HG03432 (cell line): ENCODE results near the gene CERT1.

Experiments
- ATAC-seq: cut with Tn5 transposase; IDR thresholded peaks from one replicate; pipeline ENCODE4 v1.9.1; 2021; ENCODE audit warnings: mild to moderate bottlenecking, moderate library complexity; ENCODE audit not compliant: unreplicated experiment

The CERT1 gene

GRCh38 chr5:75414241-75414640, 97.2 kb downstream of the CERT1 start:
- ATAC-seq: no peak

GRCh38 chr5:75412111-75412990, 99.1 kb downstream of the CERT1 start:
- ATAC-seq: no peak

DNA sequence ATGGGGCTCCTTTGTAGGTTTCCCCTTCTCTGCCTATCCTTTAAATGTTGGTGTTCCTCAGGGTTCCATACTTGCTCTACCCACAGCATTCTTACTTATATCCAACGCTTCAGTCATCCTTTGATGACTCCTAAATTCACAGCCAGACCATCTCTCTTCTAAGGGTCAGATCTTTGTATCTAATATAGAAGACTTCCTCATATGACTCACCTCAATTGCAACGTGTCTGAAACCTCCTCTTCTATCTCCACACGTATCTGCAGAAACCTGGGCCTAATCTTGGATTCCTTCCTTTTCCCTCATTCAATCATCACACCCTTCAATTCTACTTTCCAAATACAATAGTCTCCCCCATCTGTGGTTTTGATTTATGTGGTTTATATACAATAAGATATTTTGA, 106.1 kb downstream of the CERT1 start:
- no peak for ATAC-seq

DNA sequence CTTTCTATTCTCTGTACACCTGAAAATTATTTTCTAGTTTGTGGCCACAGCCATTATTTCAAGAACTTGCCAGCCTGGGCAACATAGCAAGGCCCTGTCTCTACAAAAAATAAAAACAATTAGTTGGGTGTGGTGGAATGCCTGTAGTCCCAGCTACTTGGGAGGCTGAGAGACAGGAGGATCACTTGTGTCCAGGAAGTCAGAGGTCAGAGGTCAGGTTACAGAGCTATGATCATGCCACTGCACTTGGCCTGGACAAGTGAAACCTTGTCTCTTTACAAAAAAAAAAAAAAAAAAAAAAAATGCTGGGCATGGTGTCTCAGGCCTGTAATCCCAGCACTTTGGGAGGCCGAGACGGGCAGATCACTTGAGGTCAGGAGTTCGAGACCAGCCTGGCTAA, 116.2 kb downstream of the CERT1 start:
- no peak for ATAC-seq

DNA sequence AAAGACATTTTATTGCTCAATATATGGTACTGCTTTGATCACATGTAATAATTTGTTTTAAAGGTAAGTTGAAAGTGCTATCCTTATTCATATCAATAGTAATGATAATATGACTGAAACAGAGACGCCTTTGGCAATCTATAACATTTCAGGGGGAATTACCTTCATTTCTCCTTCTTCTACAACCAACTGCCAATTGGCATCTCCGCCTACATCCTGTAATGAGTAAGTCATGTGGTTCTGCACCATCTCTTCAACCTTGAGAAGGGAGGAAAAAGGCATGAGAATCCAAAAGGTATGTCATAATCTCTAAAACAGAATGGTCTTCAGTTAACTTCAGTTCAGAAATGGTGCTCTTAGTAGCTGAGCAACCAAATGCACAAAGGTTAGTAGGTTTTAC, 122.0 kb downstream of the CERT1 start:
- ATAC-seq: no peak

- no peak for ATAC-seq
These were observed 123.6 kb downstream of the CERT1 start for GRCh38 chr5:75387806-75388205.

DNA sequence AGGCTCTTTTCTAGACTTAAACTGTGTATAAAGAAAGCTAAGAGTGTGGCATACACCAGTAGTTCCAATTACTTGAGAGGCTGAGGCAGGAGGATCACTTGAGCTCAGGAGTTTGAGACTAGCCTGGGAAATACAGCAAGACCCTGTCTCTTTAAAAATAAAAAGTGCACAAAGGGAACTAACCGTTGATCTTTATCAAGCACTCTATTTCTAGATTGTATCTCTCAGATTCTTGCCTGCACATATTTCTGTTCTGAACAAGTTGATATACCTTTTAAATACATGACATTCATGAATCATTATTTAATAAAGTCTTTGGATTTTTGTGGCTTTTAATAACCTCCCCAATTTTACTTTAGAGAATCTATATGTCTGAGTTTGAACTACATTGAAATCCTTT, 127.2 kb downstream of the CERT1 start:
- ATAC-seq: no peak

- ATAC-seq: no peak
These were observed 130.0 kb downstream of the CERT1 start for GRCh38 chr5:75381456-75381855.

DNA sequence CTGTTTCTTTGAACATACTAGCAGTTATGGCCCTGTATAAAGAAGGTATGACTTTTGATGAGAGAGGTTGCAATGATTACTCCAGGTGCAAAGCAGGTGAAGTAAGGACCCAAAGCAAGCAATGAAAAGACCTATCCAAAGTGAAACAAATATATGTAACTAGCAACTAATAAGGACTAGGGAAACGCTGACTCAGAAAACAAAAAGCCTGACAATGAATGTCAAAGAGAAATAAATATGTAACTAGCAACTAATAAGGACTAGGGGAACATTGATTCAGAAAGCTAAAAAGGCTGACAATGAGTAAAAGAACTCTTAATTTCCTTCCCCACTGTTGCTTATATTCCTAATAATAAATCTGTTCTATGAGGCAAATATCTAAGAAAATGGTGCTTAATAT, 131.3 kb downstream of the CERT1 start:
- no peak for ATAC-seq

- ATAC-seq: no peak
These were observed 136.0 kb downstream of the CERT1 start for GRCh38 chr5:75375414-75375813.

DNA sequence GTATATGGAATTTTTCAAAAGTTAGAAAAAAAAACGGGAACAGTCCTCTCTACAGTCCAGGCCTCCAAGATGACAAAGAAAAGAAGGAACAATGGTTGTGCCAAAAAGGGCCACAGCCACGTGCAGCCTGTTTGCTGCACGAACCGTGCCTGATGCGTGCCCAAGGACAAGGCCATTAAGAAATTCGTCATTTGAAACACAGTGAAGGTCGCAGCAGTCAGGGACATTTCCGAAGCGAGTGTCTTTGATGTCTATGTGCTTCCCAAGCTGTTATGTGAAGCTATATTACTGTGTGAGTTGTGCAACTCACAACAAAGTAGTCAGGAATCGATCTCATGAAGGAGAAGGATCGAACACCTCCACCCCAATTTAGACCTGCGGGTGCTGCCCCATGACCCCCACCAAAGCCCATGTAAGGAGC, 137.0 kb downstream of the CERT1 start:
- no peak for ATAC-seq

DNA sequence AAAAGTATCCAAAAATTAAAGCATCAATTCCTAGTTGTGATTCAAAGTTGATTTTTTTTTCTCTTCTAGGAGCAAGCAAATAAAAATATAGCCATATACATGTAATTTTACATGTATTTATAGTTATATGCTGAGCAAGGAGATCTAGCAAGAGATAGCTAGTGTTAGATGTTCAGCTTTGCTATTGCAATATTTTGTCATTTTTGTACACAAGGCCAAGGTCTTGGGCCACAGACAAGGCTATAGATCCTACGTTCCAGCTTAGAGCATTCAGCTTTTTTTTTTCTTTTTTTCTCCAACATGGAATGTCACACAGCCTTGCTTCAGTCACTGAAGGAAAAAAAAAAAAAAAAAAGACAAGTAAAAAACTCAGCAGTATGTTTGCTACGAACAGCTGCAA, 137.6 kb downstream of the CERT1 start:
- no peak for ATAC-seq

GRCh38 chr5:75368391-75368790, 143.0 kb downstream of the CERT1 start:
- no peak for ATAC-seq

DNA sequence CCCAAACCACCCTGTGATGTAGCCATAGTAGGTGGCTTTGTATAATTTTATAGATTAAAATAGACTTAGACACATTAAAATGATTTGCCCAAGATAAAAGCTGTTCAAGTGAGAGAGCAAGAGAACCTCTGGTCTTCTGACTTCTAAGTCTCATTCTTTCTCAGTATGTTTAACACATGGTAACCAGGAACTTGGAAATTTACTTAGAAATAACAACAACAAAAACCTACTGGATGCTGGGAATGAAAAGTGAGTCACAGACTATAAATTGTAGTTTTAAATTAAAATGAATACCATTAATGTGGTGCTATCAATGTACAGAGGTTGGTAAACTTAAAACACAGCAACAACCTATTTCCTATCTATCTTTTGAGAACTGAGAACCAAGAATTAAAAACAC, 144.0 kb downstream of the CERT1 start:
- ATAC-seq: no peak

- ATAC-seq: peak; percentile 89
These were observed 144.6 kb downstream of the CERT1 start for GRCh38 chr5:75366787-75367186.

DNA sequence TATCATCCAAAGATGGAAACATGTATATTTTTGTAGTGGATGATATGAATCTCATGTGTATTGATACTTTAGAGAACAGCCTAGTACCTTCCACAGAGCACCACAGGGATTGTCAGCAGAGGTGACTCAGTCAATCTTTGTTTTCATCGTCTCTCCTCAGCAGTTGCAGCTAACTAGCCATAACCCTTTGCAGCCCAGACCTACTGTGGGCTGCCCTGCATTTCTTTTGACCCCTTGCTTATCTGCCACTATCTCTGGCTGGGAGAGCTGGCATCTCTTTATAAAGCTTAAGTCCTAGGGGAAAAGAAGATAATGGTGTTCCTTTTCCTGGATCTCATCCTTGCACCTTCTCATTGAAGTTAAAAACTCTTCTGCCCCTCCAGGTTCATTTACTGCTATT, 145.7 kb downstream of the CERT1 start:
- ATAC-seq: no peak

- ATAC-seq: no peak
These were observed 146.7 kb downstream of the CERT1 start for GRCh38 chr5:75364571-75365280.

GRCh38 chr5:75363726-75364495, 147.5 kb downstream of the CERT1 start:
- no peak for ATAC-seq

DNA sequence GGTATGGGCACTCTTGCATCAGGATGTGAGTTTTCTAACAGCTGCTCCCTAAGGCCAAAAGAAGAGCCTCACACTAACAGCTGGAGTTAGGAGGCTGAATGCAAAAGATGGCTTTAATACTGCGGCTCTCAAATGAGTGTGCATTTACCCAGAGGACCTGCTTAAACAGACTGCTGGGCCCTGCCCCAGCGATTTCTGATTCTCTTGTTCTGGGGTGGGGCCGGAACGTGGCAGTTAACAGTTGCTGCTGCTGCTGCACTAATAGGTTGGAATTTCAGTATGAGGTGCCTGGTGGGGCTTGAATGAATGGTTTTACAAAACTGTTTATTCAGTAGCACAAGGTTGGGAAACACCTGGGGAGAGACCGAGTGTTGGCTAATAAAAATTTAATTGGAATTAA, 148.3 kb downstream of the CERT1 start:
- no peak for ATAC-seq

GRCh38 chr5:75362474-75362975, 148.9 kb downstream of the CERT1 start:
- no peak for ATAC-seq

- ATAC-seq: no peak
These were observed 150.1 kb downstream of the CERT1 start for GRCh38 chr5:75361310-75361709.
